ENCODE results near the gene ATP8A1.

ATP8A1 gene

DNA sequence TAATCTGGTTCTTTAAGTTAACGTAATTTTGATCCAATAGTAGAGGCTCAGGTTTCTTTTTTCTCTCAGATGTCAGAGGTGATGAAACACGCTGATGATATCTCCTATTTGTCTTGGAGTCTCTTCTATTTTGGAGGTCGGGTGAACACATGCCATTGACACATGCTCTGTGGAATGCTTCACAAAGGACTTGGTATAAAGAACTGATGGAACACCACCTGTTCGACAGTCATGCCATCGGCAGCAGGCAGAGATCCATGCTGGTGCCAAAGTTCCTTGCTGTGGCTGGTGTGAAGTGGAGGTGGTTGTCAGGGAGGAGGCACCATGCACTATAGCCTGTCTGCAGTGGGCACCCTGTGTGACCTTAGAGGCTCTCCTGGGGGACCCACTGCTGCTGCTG, 94.9 kb downstream of the ATP8A1 start:
- DNase-seq = no peak

DNA sequence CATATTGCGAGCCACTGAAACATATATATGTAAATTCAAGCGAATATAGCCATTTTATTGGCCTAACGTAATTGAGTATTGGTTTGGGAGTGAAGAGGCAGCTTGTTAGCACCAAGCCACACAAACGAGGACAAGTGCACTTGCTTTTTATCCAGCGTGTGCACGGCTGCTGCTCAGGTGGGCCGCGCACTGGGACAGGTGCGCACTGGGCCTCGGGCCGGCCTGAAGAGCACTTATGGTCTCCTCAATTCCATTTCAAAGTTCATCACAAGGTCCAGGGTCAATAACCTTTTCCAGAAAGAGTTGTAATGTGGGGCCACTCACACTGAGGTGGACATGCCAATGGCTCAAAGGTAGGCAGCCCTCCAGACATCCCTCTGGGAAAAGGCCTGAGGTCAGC, 95.9 kb downstream of the ATP8A1 start:
- DNase-seq = no peak

DNA sequence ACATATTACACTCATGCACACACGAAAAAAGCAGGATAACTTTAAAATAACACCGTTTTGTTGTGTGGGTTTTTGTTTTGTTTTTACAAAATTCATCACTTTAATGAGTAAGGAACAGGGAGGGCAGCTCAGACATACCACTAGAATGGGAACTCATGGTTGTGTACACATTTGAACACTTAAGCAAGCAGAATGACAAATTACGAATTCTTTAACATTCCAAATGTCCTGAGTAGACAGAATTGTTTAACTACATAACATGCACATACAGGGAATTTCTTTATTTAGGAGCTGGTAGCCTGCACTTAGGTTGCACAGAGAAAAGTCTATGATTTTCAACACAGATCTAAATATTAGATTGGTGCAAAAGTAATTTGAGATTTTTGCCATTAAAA, 96.4 kb downstream of the ATP8A1 start:
- no peak for DNase-seq

DNA sequence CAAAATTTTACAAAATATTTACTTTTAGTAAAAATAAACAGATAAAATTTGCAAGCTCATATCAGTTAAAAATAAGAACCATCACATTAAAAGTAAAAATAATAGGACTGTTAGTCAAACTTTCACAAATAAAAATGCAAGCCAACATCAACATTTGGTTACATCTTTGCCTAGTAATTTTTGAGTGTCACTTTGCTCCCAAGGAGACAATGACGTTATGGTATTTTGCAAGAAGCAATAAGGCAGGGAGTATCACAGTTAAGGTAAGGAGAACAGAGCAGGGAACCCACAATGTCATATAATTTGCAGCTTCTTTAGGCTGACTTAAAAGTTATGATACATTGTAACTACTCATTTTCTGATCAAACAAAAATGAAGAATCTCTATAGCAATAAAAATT, 98.7 kb downstream of the ATP8A1 start:
- no peak for DNase-seq

DNA sequence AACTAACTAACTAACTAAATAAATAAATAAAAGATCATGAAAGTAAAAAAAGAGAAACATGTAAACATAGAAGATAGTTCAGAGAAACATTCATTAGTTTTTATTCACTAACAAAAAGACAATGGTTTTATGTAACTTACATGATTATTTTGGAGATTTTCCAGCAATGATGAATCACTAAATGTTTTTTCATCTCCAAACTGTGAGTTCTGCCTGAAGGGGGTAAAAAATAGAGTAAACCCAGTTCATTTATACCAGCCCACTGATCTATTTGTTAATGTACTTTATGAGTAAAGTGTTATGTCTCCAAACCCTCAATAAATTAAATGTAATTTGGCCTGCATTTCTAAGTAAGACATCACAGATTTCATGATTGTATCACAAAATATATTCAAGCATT, 101.1 kb downstream of the ATP8A1 start:
- DNase-seq = no peak

DNA sequence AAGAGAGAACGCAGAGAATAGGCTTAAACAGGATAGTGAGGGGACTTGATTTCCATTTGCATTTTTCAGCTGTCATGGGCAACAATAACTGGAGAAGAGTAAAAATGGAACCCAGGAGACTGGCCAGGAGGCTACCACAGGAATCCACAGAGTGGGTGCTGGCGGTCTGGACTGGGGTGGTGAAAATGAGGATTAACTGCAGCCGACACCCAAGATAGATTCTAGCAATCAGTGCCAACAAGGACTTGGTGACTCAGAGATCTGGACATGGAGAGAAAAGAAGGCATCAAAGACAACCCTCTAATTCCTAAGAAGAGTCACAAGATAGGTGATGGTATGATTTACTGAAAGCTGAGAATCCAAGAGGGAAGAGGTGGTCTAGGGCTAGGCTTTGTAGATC, 102.8 kb downstream of the ATP8A1 start:
- DNase-seq = no peak

DNA sequence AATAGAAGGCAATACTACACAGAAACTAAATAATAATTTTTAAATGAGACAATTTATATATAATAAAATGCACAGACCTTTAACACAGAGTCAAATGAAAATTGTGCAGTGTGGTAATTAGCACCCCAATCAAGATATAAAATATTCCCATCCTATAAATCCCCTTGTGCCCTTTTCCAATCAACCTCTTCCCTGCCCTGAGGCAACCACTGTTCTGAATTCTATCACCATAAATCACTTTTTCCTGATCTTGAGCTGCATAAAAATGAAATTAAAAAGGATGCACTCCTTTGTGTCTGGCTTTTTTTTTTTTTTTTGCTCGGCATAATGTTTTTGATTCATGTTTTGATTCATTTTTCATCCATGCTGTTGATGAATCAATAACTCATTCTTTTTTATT, 107.0 kb downstream of the ATP8A1 start:
- DNase-seq = no peak

DNA sequence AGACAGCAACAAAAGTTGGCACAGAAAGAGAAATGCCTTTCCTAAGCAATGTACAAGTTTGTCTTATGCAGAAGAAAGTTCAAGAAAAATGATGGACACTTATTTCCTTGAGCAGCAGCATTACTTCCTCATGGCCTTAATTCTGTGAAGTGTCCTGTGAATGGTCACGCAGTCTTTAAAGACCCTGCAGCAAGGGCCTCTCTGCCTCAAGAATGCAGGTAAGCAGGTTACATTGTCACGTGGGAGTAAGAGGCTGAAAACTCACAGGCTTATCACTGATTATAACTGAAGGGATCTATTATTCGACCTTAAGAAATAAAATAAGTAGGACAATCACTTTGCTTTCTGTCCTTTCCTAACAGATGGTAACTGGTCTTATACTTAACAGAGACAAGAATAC, 109.1 kb downstream of the ATP8A1 start:
- DNase-seq = no peak

DNA sequence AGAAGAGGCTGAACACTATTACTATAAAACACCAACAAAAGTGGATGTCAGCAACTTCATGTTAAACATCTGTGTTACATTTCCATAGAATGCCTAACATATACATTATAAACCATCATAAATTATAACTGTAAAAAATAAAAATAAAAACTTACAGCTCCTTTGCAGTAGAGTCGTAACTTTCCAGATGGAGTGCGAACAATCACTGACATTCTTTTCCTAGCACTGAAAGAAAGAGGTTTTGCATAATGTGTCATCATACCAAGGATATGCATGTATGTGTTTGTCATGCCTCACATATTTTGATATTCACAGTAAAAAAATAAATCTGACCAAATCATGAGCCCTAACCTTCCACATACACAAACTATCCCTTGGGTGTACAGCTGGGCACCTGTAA, 113.1 kb downstream of the ATP8A1 start:
- no peak for DNase-seq

DNA sequence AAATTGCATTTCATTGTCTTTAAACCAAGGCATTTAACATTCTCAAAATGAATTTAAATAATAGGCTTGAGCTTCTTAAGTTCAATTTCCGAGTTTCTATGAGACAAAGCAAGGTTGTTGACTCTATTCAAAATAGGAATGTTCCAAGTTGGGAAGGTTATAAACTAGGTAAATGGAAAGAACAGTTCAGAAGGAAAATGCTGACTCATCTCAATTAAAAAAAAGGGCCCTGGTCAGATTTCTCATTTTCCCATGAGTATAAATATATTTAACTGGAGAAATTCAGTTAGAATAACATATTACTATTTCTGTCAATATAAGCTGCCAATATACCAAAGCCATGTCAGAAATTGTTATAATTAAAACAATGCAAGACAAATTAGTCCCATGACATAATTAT, 113.8 kb downstream of the ATP8A1 start:
- DNase-seq = no peak

DNA sequence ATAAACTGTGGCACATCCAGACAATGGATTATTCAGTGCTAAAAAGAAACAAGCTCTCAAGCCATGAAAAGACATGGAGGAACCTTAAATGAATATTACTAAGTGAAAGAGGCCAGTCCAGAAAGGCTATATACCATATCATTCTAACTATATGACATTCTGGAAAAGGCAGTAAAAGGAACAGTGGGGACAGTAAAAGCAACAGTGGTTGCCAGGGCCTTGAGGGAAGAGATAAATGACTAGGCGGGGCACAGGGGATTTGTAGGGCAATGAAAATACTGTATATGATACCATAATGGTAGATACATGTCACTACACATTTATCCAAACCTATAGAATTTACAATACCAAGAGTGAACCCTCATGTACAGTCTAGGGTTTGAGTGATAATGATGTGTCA, 115.3 kb downstream of the ATP8A1 start:
- no peak for DNase-seq

DNA sequence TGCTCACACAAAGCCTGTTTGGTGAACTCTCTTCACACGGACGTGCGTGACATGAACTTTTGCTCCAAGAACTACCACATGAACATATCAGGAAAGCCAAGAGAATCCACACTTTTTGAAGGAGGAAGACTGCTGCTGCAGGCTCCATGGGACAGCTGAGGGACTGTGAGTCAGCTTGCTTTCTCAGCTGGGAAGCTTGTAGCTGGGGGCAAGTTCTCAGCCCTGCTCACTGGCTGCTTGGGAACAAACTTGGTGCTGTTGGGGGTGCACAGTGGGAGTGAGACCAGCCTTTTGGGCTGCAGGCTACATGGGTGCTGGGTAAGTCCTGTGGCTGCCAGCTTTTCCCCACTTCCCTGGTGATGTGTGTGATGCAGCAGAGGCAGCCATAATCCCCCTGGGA, 123.9 kb downstream of the ATP8A1 start:
- DNase-seq = no peak

DNA sequence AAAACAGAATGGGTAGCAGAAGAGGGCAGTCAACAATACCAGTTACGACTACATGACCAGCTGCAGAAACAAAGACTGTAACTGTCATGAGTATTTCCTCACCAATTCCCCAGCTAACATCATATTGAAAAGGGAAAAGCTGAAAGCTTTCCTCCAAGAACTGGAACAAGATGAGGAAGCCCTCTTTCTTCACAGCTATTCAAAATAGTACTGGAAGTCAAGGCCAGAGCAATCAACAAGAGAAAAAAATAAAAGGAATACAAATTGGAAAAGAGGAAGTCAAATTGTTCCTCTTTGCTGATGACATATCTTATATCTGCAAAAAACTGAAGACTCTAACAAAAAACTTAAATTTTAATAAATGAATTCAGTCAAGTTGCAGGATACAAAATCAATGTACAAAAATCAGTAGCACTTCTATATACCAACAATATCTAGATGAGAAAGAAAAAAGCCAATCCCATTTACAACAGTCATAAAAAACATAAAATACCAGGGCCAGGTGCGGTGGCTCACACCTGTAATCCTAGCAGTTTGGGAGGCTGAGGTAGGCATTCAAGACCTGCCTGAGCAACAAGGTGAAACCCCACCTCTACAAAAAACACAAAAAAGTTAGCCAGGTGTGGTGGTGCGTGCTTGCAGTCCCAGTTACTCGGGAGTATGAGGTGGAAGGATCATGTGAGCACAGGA, 125.4 kb downstream of the ATP8A1 start:
- no peak for DNase-seq

DNA sequence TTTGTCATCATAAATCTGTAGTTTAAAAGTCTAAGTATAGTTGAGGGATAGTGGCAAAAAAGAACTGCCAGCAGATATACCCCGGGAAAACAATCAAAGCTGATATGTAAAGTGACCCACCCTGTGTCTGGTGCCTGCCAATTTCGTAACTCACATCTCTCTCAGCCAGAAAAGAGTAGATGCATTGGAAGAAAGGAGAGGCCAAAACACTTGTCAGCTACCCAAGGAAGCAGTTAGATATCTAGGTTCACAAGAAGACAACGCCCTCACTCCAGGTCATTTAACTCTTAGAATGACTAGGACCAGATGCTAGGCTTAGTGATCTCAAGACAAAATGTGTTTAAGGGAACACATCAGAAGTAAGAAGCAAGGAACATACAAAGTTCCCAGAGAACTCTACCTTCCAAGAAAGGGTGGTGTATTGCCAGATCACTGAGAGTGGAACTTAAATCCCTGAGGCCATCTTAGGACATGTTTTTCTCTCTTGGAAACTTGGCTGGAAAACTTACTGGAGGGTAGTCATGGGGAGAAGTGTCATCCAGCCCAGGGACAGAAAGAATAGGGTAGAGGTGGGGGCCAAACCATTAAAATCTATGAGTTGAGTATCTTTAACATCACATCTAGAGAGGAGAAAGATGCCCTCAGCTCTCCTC, 133.7 kb downstream of the ATP8A1 start:
- no peak for DNase-seq

DNA sequence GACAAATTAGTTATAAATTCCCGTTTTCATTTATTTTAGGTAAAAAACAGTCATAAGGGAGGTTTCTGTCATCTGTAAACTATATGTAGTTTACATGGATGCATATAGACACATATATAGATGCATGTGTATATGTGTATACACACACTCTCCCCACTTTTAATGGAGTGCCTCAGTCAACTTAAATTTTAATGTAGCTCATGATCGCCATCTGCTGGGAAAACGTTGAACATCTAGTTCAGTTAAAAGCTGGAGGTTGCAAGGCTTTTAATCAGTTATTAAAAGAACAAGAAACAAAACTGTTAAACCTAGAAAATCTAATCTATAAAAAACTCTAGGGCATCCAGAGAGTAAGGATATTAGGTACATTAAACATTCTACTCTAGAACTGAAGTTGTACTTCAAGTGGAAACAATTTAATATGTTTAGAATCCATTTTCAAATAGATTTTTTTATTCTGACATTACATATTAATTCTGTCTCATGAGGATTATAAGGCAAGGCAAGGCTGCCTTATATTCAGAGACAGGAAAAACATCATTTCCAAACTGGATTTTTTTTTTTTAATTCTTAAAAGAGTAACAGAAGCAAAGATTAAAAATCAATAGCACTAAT, 137.0 kb downstream of the ATP8A1 start:
- peak; percentile 54 for DNase-seq

DNA sequence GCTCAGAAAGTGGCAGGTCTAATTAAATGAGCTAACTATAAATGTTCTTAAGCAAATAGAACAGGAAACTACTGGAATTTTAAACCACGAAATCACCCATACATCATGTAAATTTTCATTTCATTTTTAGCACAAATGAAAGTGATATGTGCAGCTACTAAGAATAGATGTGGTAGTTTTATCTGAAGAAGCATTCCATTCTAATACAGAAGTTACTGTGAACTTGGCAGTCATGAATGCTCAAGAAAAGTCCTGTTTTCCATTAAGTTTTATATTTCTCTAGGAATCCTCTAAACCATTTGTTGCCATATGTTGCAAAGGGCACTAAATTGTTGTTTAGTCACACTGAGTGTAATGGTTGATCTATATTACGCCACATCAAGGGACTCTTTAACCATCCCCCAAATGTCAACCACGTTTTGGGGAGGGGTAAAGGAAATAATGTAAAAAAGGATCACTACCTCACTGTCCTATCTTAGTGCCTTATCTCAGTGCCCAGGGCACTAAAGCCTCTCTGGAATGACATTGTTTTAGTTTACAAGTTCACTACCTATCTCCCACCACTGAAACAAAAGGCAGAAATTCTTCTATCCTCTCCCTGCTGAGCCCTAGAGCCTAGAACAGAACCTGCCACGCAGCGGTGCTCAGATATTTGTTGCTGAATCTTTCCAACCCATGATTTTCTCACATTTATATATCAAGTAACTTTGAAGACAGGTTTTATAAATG, 141.6 kb downstream of the ATP8A1 start:
- no peak for DNase-seq

DNA sequence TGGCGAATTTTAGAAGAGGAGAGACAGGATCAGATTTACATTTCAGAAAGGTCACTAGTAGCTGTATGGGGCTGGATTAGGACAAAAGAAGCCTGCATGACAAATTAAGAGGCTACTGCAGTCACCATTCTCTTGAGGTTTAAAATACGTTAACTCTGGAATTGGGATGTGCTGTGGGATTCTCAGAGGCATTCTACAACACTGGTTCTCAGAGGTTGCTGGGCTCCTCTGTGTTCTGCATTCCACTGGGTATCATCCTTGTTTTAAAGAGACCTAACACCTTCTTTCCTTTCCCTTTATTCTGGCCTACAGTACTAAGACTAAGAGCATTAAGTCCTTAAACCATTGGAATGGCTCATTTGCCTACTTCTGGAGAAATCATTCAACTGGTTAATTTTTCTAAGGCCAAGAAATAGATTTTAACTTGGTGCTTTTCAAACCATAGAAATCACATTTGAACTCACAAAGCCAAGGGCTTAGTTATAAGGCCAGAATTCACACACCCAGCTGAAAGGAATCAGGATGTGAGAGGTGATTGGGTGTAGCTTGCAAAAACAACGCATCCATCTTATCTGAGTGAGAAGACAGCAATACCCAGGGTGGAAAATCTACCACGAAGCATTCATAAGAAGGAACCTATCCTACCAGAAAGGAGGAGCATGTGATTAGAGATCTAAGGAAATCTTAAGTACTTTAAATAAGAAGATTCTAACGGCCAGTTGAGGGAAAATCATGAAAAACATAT, 143.0 kb downstream of the ATP8A1 start:
- no peak for DNase-seq

DNA sequence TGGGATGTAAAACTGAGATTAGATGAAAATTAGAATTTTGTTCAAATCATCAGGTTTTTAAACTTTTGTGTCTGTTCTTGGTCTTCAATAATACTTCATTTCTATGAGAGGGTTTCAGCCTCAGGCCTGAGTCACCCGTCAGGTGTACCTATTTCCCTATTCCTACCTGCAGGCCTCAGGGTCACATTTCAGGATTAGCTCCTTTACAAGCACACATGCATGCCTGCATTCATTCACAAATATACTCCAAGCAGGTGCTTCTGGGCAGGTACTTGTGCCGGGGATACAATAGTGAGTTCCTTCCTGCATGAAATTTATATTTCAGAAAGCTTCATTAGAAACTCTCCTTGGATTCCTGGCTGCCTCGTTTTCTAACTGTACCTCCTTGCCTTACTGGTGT, 144.7 kb downstream of the ATP8A1 start:
- no peak for DNase-seq

DNA sequence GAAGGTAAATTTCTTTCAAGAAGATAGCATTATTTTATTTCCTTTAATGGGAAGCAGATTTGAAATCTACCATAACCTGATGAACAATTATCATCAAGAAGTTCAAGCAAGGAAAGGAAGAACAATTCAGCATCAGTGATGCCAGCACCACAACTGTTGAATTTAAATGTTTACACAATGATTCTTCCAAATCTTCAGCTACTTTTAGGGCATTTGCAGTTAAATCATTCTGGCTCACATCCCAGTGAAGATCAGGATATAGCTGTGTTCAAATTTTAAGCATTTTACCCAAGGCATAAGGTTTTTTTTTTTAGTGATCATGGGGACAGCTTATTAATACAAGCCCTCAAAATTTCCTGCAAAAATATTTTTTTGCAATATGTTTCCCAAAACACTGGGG, 146.7 kb downstream of the ATP8A1 start:
- DNase-seq = no peak

DNA sequence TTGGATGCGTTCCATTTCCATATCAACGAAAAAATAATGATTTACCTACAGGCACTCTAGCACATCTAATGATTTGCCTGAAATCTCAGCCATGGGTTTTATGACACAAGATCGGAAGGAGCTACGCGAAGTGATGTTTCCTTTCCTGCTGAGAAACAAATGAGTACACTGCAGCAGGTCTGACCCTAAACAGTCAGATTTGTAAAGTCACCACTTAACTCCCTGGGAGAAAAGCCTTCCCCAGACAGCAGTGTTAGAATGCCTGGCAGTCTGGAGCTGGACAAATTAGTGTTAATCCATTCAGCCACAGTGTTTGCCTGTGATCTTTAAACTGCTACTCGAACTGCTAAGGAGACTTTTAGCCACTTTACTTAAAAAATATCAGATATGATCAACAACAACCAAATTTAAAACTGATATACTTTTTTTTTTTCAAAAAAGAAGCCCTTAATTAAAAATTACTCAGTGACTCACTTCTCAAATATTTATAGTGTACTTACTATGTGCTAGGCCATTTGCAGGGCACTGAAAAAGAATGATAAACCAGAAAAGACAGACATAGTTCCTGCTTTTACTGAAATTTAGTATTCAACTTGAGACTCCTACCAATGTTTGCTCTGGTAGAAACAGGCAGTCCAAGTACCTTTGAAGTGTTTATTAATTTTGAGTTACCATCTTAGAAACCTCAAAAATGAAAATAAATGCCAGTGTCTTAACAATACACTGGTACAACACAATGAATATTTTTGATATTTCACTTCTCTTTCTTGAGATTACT, 155.1 kb downstream of the ATP8A1 start:
- DNase-seq = no peak

DNA sequence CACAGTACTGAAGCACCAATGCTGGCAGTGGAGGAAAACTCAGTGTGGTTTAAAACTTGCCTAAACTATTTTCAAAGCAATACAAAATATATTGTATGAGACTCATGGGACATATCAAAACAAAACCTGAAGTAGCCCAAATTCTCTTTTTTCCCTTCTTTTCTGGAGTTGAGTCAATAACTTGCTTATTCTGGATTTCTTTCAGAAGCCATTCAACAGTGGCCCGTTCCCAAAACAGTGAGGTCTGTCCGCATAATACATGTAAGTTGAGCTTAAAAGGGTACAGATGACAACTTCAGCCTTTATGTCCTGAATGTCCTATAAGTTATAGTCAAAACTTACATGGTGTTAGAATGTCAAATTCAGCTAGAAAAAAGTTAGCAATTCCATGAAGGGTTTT, 158.9 kb downstream of the ATP8A1 start:
- no peak for DNase-seq

DNA sequence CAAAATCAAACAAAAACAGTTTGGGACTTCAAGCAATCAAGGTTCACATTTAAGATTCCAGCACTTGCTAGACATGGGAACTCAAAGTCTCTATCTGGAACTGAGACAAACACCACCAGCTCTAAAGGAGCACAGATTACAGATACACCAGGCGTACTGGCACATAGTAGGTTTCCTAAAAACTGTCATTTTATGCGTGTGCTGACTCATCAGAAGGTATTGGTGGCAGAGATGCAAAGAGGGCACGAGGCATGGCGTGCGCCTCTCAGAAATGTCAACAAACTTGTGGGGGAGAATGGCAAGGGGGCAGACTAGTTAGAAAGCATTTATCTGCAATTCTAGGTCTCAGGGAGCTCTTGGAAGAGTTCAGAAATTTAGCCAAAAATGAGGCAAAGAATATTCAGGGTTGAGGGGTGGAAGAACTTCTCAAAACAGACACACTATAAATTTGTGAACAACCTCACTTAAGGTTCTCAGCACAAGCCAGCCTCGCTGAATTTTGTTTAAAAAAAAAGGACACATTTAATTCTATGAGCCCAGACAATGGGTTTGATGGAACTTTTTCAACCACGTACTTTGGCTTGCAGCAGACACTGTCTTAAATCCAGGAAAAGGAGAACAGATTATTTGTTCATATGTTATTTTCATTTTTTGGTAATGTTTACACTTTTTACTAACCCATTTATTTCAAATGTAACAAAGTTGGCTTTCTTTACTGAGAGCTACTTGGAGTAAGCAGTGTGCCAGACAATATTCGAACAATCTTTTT, 159.6 kb downstream of the ATP8A1 start:
- no peak for DNase-seq

Data from CD4-positive, alpha-beta T cell treated with Interleukin-12 subunit alpha and Interleukin-12 subunit beta, for 1 hour (primary cell).